NCI-H2227 (cell line): ENCODE data around the gene DNAJB13.

ENCODE experiments used
- DNase-seq: peaks from one replicate; lab custom pipeline; 2025; ENCODE audit not compliant: unreplicated experiment; lab: John Stamatoyannopoulos, UW

The DNAJB13 gene

GRCh38 chr11:73998846-73999575, 48.2 kb downstream of the DNAJB13 start:
- no peak for DNase-seq

GRCh38 chr11:73999581-74000306, 48.9 kb downstream of the DNAJB13 start:
- no peak for DNase-seq

GRCh38 chr11:74000307-74001133, 49.7 kb downstream of the DNAJB13 start:
- DNase-seq: no peak

GRCh38 chr11:74001822-74002286, 51.0 kb downstream of the DNAJB13 start:
- DNase-seq: no peak

GRCh38 chr11:74002832-74003231, 52.0 kb downstream of the DNAJB13 start:
- DNase-seq: no peak

GRCh38 chr11:74004046-74004695, 53.3 kb downstream of the DNAJB13 start:
- no peak for DNase-seq

- DNase-seq: no peak
These were observed 54.2 kb downstream of the DNAJB13 start for GRCh38 chr11:74004759-74005615.

GRCh38 chr11:74005721-74006517, 55.1 kb downstream of the DNAJB13 start:
- DNase-seq: no peak

GRCh38 chr11:74006743-74007304, 56.0 kb downstream of the DNAJB13 start:
- DNase-seq: no peak

- DNase-seq: no peak
These were observed 57.0 kb downstream of the DNAJB13 start for GRCh38 chr11:74007691-74008372.

GRCh38 chr11:74008373-74009229, 57.8 kb downstream of the DNAJB13 start, which contains the start of gene UCP3:
Gene UCP3 (minus strand): TSS chr11:74009085. CDS start chr11:74007042, 2,043 bp downstream.
- no peak for DNase-seq

GRCh38 chr11:74009230-74009547, 58.4 kb downstream of the DNAJB13 start:
- no peak for DNase-seq

GRCh38 chr11:74009675-74010305, 59.0 kb downstream of the DNAJB13 start:
- DNase-seq: no peak

GRCh38 chr11:74010306-74011300, 59.8 kb downstream of the DNAJB13 start:
- peak; percentile 50 for DNase-seq

- no peak for DNase-seq
These were observed 60.7 kb downstream of the DNAJB13 start for GRCh38 chr11:74011360-74012073.
